GM23248 (cell line): ENCODE measurements around the gene ATP11C. TPM values are rescaled to one million over a fixed set of nuclear protein-coding genes. Genes with fewer than 3 reads are reported as not detected.
"Not testable (repeated sequence)": the region's sequence is repeated elsewhere in the genome, so short reads cannot be mapped to it uniquely, and the experiment has no call there.

ENCODE experiments used
- DNase-seq: peaks from one replicate; pipeline ENCODE4 v3.0.0-alpha.2; 2015
- H2AFZ ChIP-seq: fragments of 200-600 bp; sonication (generic); 2 replicates; pipeline ENCODE4 v1.6.1; 2016; ENCODE audit warnings: antibody characterized with exemption
- H3F3A ChIP-seq: fragments of 200-600 bp; sonication (generic); 2 replicates; pipeline ENCODE4 v1.6.1; 2016; ENCODE audit warnings: mild to moderate bottlenecking, antibody characterized with exemption, mixed run types; ENCODE audit not compliant: insufficient read depth
- H3K27ac ChIP-seq: fragments of 200-600 bp; sonication (generic); 2 replicates; pipeline ENCODE4 v1.5.1; 2016; ENCODE audit warnings: mild to moderate bottlenecking
- H3K27me3 ChIP-seq: fragments of 200-600 bp; sonication (generic); replicated peaks from 2 replicates; pipeline ENCODE4 v1.6.1; 2016; ENCODE audit warnings: mild to moderate bottlenecking; ENCODE audit not compliant: insufficient read depth
- H3K36me3 ChIP-seq: fragments of 200-600 bp; sonication (generic); 2 replicates; pipeline ENCODE4 v1.6.1; 2016; ENCODE audit warnings: low read depth, mild to moderate bottlenecking
- H3K4me1 ChIP-seq: fragments of 200-600 bp; sonication (generic); 2 replicates; pipeline ENCODE4 v1.6.1; 2016; ENCODE audit warnings: mild to moderate bottlenecking; ENCODE audit not compliant: insufficient read depth
- H3K4me2 ChIP-seq: fragments of 200-600 bp; sonication (generic); one replicate; pipeline ENCODE4 v1.6.1; 2016; ENCODE audit warnings: mild to moderate bottlenecking; ENCODE audit not compliant: unreplicated experiment
- H3K4me3 ChIP-seq: fragments of 200-600 bp; sonication (generic); 2 replicates; pipeline ENCODE4 v1.5.1; 2016; ENCODE audit warnings: mild to moderate bottlenecking
- H3K79me2 ChIP-seq: fragments of 200-600 bp; sonication (generic); 2 replicates; pipeline ENCODE4 v1.6.1; 2016; ENCODE audit warnings: mild to moderate bottlenecking; ENCODE audit not compliant: insufficient read depth
- H3K9ac ChIP-seq: fragments of 200-600 bp; sonication (generic); 2 replicates; pipeline ENCODE4 v1.6.1; 2016; ENCODE audit warnings: mild to moderate bottlenecking
- H3K9me2 ChIP-seq: fragments of 200-600 bp; sonication (generic); 2 replicates; pipeline ENCODE4 v1.6.1; 2016; ENCODE audit warnings: mixed run types, mild to moderate bottlenecking, moderate library complexity; ENCODE audit not compliant: insufficient read depth
- H3K9me3 ChIP-seq: fragments of 200-600 bp; sonication (generic); one replicate; pipeline ENCODE4 v1.6.1; 2017; ENCODE audit warnings: low read depth
- H4K20me1 ChIP-seq: fragments of 200-600 bp; sonication (generic); 2 replicates; pipeline ENCODE4 v1.6.0; 2016; ENCODE audit not compliant: insufficient read depth
- EZH2 ChIP-seq: fragments of 200-600 bp; sonication (generic); IDR thresholded peaks from 2 replicates; pipeline ENCODE4 v1.6.1; 2018; ENCODE audit warnings: antibody characterized with exemption, mild to moderate bottlenecking; ENCODE audit not compliant: insufficient read depth, poor library complexity, severe bottlenecking
- EZH2phosphoT487 ChIP-seq: fragments of 200-600 bp; sonication (generic); IDR thresholded peaks from 2 replicates; pipeline ENCODE4 v1.6.1; 2018; ENCODE audit warnings: antibody characterized with exemption, moderate library complexity, mild to moderate bottlenecking, low read depth; ENCODE audit not compliant: insufficient read depth
- WGBS, 2 experiments: methylation state at CpG; one replicate each; pipeline ENCODE4 v1.1.6; 2015 to 2017; ENCODE audit warnings: low lambda C conversion rate in 2 of 2, low coverage in 1 of 2; ENCODE audit errors: missing lambda C conversion rate in 2 of 2; 5-methylcytosine and 5-hydroxymethylcytosine counted together
- in situ Hi-C: fragments of 300-500 bp; cut with MboI; formaldehyde crosslinking; loops from 2 replicates; pipeline ENCODE4 v1.15.0; 2020
- polyA plus RNA-seq: library from polyadenylated mRNA; unstranded; fragments of >200 nt; fragmentation: Nextera tagmentation; extraction: Ambion mirVana; gene quantifications from 2 replicates; pipeline ENCODE4 v1.2.1, GENCODE V29; 2016
- total RNA-seq: library from RNA; depleted of rRNA; stranded (reverse); fragments of >200 nt; shearing (Covaris generic); gene quantifications from 2 replicates; pipeline ENCODE4 v1.2.3, GENCODE V29; 2014

ATP11C gene
- total and polyA plus RNA-seq, 2 experiments from 2014 or later, result 8.5 to 26.2 TPM

DNA sequence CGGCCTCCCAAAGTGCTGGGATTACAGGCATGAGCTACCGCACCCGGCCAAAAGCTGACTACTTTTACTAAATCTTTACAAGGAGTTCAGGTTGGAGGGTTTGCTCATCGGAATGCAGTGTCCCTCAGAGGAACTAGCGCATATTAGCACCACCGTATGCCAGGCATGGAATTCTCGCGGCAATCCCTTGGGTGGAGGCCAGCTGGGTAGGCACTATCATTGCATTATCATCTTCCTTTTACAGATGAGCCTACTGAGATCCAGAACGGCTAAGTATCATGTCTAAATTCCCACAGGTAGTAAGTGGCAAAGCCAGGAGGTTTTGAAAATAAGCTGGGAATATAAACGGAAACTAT is 38.5 kb upstream of the ATP11C start:
- H3K4me3 ChIP-seq, result 0 out of 2 replicates have a peak overlapping the region, but pooled peaks have one; percentile 42
- no peaks in the 10 kb centered on the region for H3K9me3 ChIP-seq
- no peaks in the 10 kb centered on the region for H4K20me1 ChIP-seq
- TF ChIP-seq EZH2phosphoT487 (no peak), EZH2 (no peak)
- no peaks in the 10 kb centered on the region for H3K79me2 ChIP-seq
- H3K36me3 ChIP-seq, result no peaks in the 10 kb centered on the region
- in situ Hi-C loops, result loop anchor here (25.0 kb wide), 1 partner anchor 1209 kb away; no protein-coding TSS in a partner anchor
- DNase-seq, result peak; percentile 4
- WGBS, 2 experiments, result 2 to 8% methylated on average over 9 to 10 of the region's 10 CpGs
- no peak overlapping the region for H3K4me2 ChIP-seq
- H3K27me3 ChIP-seq, result no peaks in the 10 kb centered on the region
- H3K9me2 ChIP-seq, result no peaks in the 10 kb centered on the region
- no peaks in the 10 kb centered on the region for H3K4me1 ChIP-seq
- no peak overlapping the region for H3K9ac ChIP-seq
- no peaks in the 10 kb centered on the region for H3F3A ChIP-seq
- no peak overlapping the region for H3K27ac ChIP-seq
- peak overlapping the region; percentile 60; the same call in 1 of the 2 replicates for H2AFZ ChIP-seq

DNA sequence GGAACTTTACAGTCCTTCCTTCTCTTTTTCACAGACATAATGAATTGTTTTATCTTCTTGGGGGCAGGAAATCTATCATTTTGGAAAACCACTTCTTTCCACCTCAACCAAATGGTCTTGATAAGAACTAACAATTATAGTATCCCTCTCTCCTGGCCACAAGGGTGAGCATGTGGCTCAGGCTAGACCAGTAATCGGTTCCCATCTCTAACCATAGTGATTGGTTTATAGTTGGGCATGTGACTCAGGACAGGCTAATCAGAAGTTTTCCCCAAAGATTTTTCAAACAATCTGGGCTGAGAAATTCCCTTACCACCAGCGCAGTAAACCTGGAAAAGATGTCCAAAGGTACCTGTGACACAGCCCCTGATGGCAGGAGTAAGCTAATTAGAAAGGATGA is 36.4 kb upstream of the ATP11C start:
- Histone ChIP-seq H3K9me2 (no peaks in the 10 kb centered on the region), H2AFZ (no peak overlapping the region), H3K79me2 (no peaks in the 10 kb centered on the region), H3K4me3 (no peak overlapping the region), H3K27me3 (no peaks in the 10 kb centered on the region), H3K4me1 (no peaks in the 10 kb centered on the region), H3K27ac (no peak overlapping the region), H3F3A (no peaks in the 10 kb centered on the region), H3K4me2 (no peak overlapping the region), H3K36me3 (no peaks in the 10 kb centered on the region), H3K9ac (no peak overlapping the region), H3K9me3 (no peaks in the 10 kb centered on the region), H4K20me1 (no peaks in the 10 kb centered on the region)
- 88 to 93% methylated on average over 2 of the region's 2 CpGs for WGBS, 2 experiments
- TF ChIP-seq EZH2 (no peak), EZH2phosphoT487 (no peak)
- in situ Hi-C loops, result loop anchor here (25.0 kb wide), 1 partner anchor 1207 kb away; no protein-coding TSS in a partner anchor
- no peak for DNase-seq

GRCh38 chrX:139967750-139968149 is 34.9 kb upstream of the ATP11C start:
- H3K9ac ChIP-seq, result no peak overlapping the region
- H3K27ac ChIP-seq, result no peak overlapping the region
- no peaks in the 10 kb centered on the region for H3K27me3 ChIP-seq
- no peaks in the 10 kb centered on the region for H3F3A ChIP-seq
- H3K36me3 ChIP-seq, result no peaks in the 10 kb centered on the region
- H3K4me1 ChIP-seq, result no peaks in the 10 kb centered on the region
- WGBS, 2 experiments, result 34% methylated on average over 3 of the region's 3 CpGs
- no peak overlapping the region for H2AFZ ChIP-seq
- H3K9me3 ChIP-seq, result no peaks in the 10 kb centered on the region
- H4K20me1 ChIP-seq, result no peaks in the 10 kb centered on the region
- TF ChIP-seq EZH2 (no peak), EZH2phosphoT487 (no peak)
- DNase-seq, result no peak
- H3K79me2 ChIP-seq, result no peaks in the 10 kb centered on the region
- H3K4me2 ChIP-seq, result no peak overlapping the region
- in situ Hi-C loops, result loop anchor here (25.0 kb wide), 1 partner anchor 1205 kb away; no protein-coding TSS in a partner anchor
- no peak overlapping the region for H3K4me3 ChIP-seq
- H3K9me2 ChIP-seq, result no peaks in the 10 kb centered on the region

GRCh38 chrX:139967300-139967699 is 34.4 kb upstream of the ATP11C start:
- in situ Hi-C loops, result loop anchor here (25.0 kb wide), 1 partner anchor 1205 kb away; no protein-coding TSS in a partner anchor
- TF ChIP-seq EZH2 (no peak), EZH2phosphoT487 (no peak)
- DNase-seq, result peak; percentile 28
- H3K27me3 ChIP-seq, result no peaks in the 10 kb centered on the region
- no peaks in the 10 kb centered on the region for H3F3A ChIP-seq
- H4K20me1 ChIP-seq, result no peaks in the 10 kb centered on the region
- no peak overlapping the region for H2AFZ ChIP-seq
- no peaks in the 10 kb centered on the region for H3K79me2 ChIP-seq
- no peak overlapping the region for H3K4me2 ChIP-seq
- no peaks in the 10 kb centered on the region for H3K36me3 ChIP-seq
- 48 to 51% methylated on average over 4 of the region's 4 CpGs for WGBS, 2 experiments
- H3K27ac ChIP-seq, result no peak overlapping the region
- H3K9me2 ChIP-seq, result no peaks in the 10 kb centered on the region
- no peaks in the 10 kb centered on the region for H3K4me1 ChIP-seq
- H3K9me3 ChIP-seq, result no peaks in the 10 kb centered on the region
- H3K9ac ChIP-seq, result no peak overlapping the region
- H3K4me3 ChIP-seq, result no peak overlapping the region

DNA sequence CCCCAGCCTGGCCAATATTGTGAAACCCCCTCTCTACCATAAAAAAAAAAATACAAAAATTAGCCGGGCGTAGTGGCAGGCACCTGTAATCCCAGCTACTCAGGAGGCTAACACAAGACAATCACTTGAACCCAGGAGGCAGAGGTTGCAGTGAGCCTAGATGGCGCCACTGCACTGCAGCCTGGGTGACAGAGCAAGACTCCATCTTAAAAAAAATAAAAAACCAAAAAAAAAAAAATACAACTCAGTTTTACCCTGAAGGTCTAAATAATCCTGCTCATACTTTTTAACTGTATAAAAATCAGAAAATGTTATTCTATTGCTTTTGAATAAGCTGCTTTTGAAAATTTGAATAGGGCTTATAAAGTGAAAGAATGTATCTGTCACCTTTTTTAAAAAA is 33.3 kb upstream of the ATP11C start:
- not testable (repeated sequence) for H3K27ac ChIP-seq, H3K4me2 ChIP-seq, H3K27me3 ChIP-seq, H3K9ac ChIP-seq, H3K36me3 ChIP-seq, H3K4me3 ChIP-seq, H4K20me1 ChIP-seq, H3K4me1 ChIP-seq, H2AFZ ChIP-seq, H3K79me2 ChIP-seq, H3K9me2 ChIP-seq, H3K9me3 ChIP-seq, H3F3A ChIP-seq, DNase-seq
- in situ Hi-C loops, result loop anchor here (25.0 kb wide), 1 partner anchor 1204 kb away; no protein-coding TSS in a partner anchor
- WGBS, 2 experiments, result 48 to 92% methylated on average over 2 to 3 of the region's 3 CpGs
